Measurements from ENCODE around the gene IGF2R.
"Not testable (repeated sequence)": the region's sequence is repeated elsewhere in the genome, so short reads cannot be mapped to it uniquely, and the experiment has no call there.

Gene IGF2R

DNA sequence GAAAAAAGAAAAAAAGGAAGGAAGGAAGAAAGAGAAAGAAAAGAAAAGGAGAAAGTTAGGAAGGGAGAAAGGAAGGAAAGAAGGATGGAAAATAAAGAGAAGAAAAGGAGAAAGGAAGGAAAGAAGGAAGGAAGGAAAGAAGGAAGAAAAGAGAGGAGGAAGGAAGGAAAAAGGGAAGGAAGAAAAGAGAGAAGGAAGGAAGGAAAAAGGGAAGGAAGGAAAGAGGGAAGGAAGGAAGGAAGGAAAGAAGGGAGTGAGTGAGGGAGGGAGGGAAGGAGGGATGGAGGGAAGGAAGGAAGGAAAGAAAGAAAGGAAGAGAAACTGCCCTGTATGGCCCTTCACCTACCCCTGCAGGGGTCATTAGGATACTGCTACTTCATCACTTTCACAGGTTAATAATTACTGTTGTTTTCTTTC is 12.9 kb upstream of the IGF2R start:
- DNase-seq, result no peak

DNA sequence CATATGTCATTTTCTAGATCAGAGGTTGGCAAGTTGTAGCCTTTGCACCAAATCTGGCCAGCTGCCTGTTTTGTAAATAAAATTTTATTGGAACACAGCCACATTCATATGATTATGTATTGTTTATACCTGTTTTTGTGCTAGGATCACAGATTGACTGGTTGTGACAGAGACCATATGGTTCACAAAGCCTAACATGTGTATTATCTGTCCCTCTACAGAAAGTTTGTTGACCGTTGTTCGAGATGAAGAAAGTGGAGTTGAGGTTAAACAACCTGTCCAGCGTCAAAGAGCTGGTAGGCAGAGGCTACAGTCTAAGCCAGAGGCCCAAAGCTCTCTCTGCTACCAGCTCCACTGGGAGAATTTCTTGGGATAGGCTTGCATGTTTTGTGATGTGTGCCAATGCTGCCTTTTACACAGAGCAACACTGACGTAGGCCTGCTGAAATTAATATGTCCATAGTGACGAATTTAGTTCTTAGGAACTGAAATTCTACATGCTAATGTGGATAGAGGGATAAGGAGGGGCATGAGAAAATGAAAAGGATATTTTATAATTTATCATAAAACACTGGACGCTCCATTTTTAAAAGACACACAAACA is 11.7 kb upstream of the IGF2R start:
- no peak for DNase-seq

DNA sequence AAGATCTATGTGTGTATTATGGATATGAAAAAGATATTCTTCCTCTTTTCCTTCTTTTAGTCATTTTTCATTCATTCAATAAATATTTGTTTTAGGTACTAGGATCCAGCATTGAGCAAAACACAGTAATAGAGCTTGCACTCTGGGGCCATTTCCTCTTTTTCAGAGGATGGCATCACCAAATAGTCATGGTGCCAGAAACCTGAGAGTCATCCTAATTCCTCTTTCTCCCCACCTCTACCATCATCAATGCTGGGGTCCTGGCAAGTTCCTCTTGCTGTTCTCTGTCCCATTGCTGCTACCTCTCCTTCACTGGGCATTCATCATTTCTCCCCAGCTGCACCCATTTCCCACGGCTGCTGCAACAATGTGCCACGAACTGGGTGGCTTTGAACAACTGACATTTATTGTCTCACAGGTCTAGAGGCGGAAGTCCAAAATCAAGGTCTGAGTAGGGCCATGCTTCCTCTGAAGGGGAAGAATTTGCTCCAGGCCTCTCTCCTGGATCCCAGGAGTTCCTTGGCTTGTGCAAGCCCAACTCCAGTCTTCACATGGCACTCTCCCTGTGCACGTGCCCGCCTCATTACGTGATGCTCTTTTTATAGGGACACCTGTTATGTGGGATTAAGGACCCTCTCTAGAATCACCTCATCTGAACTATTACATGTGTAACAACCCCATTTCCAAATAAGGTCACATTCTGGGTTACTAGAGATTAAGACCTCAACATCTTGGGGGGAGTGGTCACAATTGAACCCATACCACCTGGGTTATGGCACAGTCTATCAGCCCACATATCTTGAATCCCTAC is 9.5 kb upstream of the IGF2R start:
- no peak for DNase-seq

DNA sequence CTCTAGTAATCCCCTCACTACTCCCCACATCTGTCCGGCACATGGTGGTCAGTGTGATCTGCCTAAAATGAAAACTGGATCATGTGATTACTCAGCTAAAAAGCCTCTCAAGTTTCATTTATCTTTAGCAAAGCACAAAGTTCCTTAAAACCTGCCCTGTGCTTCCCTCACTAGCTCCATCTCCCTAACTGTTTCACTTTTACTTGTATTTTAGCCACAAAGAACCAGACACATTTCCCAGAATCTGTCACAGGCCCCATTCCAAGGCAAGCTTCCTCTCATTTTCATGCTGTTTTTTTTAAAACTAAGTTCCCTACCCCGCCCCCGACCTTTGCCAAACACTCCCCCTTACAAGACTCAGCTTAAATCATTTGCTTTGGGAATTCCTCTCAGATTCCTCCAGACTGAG is 8.9 kb upstream of the IGF2R start:
- DNase-seq, result no peak

DNA sequence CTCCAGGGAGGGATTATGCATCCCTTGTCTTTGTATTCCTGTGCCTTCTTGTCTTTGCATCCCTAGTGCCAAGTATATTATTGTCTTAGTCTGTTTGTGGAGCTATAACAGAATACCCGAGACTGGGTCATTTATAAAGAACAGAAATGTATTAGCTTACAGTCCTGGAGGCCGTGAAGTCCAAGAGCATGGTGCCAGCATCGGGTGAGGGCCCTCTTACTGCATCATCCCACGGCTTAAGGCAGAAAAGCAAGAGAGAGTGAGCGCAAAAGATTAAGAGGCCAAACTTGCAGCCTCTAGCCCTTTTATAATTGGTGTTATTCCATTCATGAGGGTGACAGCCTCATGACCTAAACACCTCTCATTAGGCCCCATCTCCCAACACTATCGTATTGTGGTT is 8.4 kb upstream of the IGF2R start:
- DNase-seq, result no peak

DNA sequence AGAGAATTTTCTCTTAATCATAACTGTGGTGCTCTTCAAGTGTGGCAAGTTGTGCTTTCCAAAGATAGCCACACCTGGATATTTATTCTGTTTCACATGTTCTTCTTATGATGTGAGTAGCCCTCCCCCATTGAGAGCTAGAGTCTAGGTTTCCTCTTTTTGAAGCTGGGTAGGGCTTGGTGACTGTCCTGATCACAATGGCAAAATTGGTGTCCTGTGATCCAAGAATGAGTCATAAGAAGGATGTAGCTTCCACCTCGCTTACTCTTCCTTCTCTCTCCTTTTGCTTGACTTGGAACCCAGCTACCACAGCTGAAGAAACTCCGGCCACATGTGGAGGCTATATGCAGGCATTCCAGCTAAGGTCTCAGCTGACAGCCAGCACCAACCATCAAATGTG is 7.4 kb upstream of the IGF2R start:
- DNase-seq, result no peak

DNA sequence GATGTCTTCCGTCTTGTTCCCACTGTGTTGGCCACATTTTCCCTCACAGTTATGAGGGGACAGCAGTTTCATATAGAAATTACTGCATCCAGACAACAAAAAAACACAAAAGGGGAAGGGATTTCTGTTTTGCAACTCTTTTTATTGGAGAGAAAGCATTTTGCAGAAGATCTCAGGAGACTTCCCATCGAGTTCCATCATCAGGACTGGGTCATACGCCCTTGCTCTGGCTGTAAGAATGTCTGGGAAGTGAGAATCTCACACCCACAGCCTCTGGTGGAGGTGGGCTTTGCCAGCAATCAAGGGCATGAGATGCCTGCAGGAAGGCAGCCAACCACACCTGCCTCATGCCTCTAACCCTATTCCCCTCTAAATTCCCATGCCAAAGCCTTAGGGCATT is 5.8 kb upstream of the IGF2R start:
- DNase-seq, result no peak

DNA sequence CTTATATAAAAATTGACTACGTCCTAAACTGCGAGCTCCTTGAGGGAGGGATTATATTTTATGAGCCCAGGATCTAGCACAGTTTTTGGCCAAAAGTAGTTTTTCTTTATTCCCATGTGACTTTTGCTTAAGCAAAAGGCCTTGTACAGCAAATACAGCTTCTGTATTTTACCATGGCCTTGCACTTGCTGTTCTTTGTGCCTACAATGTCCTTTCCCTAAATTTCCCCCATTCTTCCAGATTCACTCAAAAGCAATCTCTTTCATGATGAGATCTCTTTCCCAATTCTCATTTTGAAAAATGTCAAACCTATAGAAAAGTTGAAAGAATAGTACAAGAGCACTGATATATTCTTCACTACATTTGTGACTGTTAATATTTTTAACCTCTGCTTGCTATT is 4.8 kb upstream of the IGF2R start:
- no peak for DNase-seq

DNA sequence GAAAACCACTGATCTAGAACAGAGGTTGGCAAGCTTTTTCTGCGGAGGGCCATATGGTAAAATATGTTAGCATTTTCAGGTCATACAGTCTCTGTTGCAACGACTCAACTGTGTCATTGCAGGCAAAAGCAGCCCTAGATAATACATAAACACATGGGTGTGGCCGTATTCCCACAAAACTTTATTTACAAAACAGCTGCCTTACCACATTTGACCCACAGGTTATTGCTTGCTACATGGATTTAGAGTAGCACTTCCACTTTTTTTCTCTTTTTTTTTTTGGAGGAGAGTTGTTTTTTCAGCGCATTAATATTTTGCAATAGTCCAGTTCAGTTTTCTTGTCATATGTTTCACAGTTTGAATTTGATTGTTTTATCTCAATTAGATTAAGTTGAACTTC is 2.5 kb upstream of the IGF2R start:
- DNase-seq, result no peak

DNA sequence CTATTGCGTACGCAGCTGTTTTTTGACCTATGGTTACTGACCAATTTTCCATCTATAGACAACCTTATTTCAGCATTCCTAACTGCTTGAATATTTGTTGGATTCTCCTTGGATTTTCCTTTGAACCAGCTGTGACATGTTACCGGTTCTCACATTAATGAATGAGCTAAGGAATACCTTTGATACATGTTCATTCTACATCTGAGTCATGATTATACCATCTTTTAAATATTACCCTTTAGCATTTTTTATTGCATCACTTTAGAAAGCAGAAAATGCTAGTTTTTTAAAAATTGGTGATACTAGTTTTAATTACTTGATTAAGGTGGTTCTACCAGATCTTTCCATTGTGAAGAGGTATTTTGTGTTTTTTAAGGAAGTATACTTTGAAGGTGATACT is 1.9 kb upstream of the IGF2R start:
- DNase-seq, result no peak

DNA sequence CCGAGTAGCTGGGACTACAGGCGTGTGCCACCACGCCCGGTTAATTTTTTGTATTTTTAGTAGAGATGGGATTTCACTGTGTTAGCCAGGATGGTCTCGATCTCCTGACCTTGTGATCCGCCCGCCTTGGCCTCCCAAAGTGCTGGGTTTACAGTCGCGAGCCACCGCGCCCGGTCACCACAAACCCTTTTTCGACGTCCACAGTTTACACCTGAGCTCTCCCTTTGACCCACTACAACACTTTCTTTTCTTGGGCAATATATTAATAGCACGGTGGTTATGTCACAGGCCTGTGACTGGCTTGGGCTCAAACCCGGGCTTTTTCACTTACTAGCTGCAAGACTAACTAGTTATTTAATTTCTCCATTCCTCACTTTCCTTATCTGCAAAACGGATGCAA is 1.3 kb upstream of the IGF2R start:
- DNase-seq, result not testable (repeated sequence)

DNA sequence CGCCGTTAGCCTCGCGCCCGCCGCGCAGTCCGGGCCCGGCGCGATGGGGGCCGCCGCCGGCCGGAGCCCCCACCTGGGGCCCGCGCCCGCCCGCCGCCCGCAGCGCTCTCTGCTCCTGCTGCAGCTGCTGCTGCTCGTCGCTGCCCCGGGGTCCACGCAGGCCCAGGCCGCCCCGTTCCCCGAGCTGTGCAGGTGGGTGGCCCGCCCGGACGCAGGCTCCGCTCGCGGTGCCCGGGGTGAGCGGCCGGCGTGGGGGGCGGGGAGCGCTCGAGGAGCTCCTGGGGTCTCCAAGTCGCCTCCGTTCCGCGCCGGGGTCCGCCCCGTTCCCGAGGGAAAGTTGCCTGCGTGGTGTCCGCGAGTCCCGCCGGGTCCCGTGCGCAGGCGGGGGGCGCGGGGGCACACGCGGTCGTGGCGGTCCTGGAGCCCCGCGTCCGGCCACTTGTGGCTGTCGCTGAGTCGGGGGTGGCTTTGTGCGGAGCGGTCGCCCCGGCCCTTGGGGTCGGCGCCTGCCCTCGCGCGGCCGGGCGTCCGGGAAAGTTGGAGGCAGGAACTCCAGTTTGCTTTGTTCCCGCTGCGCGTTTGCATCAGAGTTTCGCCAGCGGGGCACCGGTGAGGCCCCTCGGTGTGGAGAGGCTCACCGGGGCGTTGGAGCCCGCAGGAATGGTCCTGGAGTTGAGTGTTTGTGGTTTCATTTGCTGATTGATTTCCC is 476 bp downstream of the IGF2R start:
- peak in 1 of 2 experiments; percentile 41 for DNase-seq

DNA sequence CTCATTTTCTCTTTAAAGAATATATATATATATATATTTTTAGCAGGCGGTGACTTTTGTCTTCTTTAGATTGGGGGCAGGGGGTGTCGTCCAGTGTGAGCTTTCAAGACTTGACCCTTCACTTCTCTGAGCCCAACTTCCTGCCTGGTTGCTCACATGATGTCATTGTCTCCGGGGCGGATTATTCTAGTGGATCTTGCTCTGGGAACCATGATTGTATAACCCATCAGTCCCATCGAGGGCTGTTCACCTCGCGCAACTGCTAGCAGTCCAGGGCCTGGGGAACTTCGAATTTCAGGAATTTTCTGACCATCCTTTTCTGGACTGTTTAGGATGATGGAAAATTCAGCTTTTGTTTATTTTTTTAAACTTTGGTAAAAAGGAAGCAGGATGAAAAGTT is 1.0 kb downstream of the IGF2R start:
- peak in 1 of 2 experiments; percentile 67 for DNase-seq

DNA sequence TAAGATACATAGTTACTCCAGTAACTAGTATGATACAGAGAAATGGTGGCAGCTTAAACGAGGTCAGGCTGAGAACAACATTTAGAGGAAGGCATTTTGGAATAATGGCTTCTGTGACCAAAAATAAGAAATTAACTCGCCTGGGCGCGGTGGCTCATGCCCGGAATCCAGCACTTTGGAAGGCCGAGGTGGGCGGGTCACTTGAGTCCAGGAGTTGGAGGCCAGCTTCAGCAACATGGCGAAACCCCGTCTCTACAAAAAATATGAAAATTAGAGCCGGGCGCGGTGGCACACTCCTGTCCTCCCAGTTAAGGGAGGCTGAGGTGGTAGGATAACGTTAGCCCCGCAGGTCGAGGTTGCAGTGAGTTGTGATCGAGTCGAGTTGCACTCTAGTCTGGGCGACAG is 1.8 kb downstream of the IGF2R start:
- no peak for DNase-seq

DNA sequence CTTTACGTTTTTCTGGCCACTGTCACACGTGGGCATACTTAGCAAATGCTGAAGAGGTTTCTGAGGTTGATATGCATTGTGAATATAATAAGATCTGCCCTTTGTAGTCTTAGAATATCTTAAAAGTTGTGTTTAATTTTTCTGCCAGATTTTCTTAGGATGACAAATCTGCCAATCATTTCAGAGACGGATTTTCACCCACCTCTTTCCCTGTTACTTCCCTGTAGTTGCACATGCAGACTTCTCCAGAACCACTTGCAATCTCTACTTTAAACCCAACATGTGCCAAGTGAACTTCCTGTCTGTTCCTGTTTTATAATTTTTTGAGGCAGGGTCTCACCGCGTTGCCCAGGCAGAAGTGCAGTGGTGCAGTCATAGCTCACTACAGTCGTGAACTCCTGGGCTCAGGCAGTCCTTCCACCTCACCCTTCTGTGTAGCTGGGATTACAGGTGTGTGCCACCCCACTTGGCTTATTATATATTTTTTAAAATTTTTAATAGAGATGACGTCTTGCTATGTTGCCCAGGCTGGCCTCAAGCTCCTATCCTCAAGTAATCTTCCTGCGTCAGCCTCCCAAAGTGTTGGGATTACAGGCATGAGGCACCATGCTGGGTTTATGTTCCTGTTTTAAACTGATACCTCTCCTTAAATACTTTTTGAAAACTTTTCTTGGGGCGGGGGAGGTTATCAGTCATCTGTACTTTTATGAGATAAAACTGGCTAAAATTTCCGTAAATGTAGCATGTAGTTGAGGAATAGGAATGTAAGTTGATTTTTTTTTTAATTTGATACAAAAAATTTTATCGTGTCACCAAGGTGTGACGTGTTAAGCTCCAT is 2.7 kb downstream of the IGF2R start:
- DNase-seq, result no peak

DNA sequence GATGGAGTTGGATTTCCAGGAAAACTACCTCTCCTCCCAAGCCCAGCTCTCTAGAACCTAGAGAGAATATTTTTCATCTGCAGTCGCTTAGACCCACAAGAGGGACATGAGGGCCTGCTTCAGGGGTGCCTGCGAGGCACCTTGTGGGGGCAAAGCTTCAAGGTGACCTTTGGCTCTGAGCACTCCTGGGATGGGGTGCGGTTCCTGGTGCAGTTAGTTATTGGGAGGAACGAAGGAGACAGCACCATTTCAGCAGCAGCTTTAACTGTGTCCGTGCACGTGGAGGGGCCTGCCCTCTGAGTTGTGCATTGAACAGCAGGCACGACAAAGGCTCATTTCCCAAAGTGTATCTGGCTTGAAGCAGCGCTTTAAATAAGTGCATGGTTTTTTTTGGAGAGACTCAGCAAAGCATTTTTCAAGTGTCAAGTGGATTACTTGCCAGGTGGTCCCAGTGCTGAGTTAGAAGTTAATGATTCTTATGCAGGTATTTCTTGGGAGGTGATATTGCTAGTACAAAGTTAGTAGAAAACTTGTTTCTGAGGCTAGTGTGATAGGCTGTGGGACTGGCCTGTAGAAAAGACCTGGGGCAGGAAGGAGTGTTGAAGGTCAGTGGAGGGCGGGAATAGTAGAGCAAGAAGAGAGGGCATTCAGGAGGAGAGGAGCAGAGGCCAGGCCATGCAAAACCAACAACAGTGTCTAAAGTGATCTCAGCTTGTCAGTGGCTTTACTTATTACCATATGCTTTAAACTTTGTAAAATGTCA is 3.8 kb downstream of the IGF2R start:
- no peak for DNase-seq

DNA sequence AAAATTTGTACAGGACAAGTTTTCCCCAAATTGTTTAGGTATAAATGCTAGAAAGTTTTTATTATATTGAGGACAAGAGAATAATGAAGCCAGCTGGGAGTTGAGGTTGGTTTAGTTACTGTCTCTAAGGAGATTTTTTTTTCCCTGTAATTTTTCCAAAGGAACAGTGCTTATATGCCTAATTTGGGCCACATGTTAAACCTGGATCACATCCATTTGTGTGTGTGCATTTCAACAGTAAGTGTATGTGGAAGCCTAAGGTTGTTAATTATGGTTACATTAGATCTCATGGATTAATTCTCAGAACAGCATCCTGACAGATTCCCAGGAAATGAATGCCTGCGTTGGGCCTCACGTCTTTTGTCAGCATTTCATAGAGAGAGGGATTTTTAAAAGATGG is 4.5 kb downstream of the IGF2R start:
- DNase-seq, result no peak

DNA sequence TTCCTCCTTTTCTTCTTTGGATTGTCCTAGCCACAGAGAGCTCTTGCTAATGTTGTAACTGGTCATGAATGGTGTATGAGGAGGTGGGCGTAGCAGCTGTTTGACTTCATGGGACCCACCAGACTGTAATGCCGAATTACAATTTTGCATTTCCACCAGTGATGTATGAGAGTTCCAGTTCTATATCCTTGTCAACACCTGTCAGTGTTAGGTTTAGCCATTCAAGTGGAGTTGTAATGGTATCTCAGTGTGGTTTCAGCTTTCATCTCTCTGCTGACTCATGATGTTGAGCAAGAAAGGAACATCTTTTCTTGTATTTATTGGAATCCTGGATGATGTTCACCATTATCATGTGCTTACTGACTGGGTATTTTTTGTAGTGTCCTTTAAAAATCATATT is 5.1 kb downstream of the IGF2R start:
- no peak for DNase-seq

DNA sequence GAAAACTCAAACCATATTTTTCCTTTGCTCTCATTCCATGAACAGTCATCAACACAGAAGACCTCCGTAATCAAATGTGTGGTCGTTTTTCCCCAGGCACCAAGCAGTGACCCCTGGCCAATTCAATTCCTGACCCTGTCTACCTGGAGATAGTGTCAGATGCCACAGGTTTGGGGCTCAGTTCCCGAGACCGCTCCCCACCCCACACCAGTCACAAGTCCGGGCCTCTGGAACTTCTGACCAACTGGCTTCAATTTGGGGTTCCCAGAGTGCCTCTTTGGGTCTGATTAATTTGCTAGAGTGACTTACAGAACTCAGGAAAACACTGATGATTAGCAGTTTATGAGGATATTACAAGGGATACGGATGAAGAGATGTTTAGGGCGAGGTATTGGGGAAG is 6.0 kb downstream of the IGF2R start:
- DNase-seq, result no peak

DNA sequence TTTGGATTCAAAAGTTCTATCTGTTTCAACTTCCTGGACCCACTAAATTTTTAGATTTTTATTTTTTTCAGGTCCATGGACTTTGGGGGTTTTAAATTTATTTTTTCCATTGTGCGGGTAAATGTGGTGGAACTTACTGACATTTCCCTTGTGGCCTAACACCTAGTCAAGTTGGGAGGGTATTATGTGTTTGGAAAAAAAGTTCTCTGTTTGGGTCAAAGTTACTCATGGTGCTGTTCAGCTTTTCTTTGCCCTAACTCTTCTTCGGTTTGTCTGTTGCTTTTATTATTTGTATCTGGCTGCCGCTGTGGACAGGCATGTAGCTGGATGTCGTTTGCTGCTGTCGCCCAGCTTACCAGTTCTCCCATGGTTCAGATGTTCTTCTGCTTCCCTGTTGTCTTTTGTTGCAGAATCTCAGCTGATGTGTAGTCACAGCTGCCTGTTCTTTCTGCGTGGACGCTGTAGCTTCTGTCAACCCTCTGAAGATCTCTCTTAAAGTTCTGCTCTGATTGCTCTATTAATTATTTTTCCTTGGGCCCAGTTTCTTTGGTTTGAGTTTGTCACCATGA is 7.9 kb downstream of the IGF2R start:
- no peak for DNase-seq

DNA sequence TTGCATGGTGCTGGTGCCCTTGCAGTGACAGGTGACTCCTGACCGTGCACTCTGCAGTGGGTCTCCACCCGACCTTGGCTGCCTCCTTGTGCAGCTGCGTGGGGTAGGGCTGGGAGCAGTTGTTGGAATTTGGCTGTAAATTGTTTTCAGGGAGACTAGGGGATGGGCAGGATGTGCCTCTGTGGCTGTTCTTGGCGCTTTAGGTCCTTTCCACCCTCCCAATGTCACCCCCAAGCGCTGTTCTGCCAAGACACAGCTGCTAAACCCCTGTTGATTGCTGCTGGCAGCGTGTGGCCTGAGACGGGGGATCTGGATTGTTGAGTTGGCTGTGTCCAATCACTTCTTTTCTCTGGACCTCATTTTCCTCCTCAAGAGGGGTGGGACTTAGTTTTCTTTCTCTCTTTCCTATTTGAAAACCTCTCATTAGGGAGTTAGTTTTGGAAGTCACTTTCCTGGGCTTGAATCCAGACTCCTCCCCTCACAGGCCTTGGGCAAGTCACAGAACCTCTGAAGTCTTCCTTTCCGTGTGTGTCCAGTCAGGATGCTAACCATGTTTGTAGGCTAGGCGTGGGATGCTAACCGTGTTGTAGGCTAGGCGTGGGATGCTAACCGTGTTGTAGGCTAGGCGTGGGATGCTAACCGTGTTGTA is 8.5 kb downstream of the IGF2R start:
- DNase-seq, result no peak

DNA sequence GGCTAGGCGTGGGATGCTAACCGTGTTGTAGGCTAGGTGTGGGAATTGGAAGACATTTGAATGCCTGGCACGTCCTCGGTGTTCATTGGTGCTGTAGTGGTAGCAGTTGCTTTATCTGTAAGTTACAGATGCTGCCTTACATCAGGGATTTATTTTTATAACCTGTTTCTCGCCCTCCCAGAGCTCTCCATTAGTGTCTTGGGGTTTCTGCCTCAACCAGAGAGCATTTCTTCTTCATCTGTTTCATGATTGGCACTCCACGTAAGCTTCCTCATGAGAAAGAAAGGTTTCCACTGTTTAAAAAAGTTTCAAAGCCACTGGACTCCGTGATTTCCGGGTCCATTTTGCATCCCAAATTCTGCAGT is 9.0 kb downstream of the IGF2R start:
- no peak for DNase-seq
